Left renal cortex interstitium (tissue), 4 donors: ENCODE results near the gene ERGIC1. TPM values are rescaled to one million over a fixed set of nuclear protein-coding genes. Genes with fewer than 3 reads are reported as not detected.
"Not testable (repeated sequence)": the region's sequence is repeated elsewhere in the genome, so short reads cannot be mapped to it uniquely, and the experiment has no call there.

Experiments used
- DNase-seq, 4 donors: peaks; one replicate each; pipeline ENCODE4 v3.0.0-alpha.2; 2013; ENCODE audit warnings: low read depth in 4 of 4, low spot score in 2 of 4, missing footprints in 1 of 4
- polyA plus RNA-seq, 4 donors: library from polyadenylated mRNA; unstranded; fragments of 120-200 nt; gene quantifications; one replicate each; pipeline ENCODE4 v1.2.1, GENCODE V29; 2013; ENCODE audit not compliant: insufficient read length in 4 of 4

The ERGIC1 gene
- polyA plus RNA-seq, 4 donors = 110 to 125 (median 119) TPM

DNA sequence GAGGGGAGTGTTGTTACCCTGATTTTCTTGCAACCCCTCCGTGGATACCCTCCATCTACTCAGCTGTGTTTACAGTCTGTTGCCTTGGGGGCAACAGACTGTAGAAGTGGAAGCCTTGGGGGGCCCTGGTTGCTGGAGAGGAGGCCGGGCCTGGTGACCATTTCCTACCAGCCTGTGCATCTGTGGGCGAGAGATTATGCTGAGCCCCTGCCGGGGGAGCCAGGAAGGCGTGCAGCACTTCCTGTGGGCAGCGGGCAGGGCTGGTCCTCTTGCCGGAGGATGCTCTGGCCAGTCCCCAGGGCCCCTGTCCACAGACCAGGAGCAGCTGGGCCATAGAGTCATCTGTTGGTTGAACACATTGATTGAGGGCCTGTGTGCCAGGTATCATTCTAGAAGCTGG lies 11.1 kb downstream of the ERGIC1 start:
- no peak for DNase-seq

DNA sequence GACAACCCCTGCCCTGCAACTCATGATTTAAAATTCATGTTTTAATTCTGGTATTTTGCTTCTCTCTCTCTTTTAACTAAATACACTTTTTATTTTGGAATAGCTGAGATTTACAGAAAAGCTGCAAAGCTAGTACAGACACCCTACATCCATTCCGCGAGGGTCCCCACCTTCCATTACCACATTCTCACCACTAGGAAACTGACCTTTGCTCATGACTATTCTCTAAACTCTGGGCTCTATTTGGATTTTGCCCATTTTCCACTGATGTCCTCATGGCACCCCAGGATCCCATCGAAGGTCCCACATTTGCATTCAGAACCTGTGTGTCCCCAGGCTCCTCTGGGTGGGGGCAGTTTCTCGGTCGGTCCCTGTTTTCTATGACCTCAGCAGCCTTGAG lies 11.5 kb downstream of the ERGIC1 start:
- DNase-seq = no peak

DNA sequence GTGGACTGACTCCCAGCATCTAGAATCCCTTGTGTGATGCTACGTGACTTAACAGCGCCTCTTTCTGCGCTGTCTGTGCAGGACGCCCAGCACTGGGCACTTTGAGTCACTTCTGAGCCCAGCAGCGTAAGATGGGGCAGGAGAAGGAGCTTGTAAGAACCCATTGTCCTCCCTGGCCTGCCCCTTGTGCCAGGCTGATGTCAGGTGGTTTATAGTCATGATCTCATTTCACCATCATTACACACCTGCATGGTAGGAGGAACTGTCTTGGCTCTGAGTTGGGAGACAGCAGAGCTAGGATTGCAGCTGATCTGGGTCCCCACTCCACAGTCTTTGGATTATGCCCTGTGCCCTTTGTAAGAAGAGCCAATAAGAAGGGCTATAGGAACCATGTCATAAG lies 12.2 kb downstream of the ERGIC1 start:
- no peak for DNase-seq

DNA sequence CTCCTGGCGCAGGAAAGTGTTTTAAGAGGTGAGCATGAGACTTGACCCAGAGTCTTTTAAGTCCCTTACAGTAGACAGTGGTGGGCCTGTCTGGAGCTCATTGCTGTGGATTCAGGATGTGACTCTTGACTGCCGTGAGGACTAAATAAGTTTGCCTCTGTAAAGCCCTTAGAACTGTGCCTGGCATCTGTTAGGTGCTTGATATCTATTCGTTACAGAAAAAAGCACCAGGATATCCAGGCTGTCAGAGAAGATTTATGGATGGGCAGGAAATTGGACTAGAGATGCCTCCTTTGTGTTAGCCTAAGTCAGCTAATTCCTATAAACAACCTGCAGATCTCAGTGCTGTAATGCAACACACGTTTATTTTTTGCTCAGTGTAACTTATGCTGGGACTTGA lies 12.6 kb downstream of the ERGIC1 start:
- no peak for DNase-seq

DNA sequence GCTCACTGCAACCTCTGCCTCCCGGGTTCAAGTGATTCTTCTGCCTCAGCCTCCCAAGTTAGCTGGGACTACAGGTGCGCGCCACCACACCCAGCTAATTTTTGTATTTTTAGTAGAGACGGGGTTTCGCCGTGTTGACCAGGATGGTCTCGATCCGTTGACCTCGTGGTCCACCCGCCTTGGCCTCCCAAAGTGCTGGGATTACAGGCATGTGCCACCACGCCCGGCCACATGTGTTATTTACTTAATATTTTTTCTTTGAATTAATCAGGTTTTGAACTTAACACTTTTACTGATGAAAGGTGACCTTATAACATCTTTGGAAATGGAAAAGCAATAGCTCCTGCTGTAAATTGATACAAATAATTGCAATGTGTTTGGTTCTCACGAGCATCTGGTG lies 13.5 kb downstream of the ERGIC1 start:
- DNase-seq = not testable (repeated sequence)

DNA sequence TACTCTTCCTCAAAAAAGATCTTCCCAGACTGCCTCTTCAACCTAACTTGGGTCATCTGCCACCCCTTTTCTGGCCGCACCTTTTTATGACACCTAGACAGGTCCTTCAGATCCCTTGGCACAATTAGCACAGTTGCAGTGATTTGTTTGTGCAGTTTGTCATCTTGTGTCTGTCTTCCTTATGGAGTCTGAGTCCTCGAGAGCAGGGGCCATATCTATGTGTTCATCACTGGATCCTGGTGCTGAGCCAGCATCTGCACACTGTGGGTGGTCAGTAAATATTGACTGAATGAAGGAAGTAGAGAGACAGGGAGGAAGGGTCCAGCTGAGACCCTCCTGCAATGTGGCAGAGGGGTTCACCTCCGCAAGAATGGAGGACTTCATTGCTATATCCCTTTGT lies 14.4 kb downstream of the ERGIC1 start:
- no peak for DNase-seq

DNA sequence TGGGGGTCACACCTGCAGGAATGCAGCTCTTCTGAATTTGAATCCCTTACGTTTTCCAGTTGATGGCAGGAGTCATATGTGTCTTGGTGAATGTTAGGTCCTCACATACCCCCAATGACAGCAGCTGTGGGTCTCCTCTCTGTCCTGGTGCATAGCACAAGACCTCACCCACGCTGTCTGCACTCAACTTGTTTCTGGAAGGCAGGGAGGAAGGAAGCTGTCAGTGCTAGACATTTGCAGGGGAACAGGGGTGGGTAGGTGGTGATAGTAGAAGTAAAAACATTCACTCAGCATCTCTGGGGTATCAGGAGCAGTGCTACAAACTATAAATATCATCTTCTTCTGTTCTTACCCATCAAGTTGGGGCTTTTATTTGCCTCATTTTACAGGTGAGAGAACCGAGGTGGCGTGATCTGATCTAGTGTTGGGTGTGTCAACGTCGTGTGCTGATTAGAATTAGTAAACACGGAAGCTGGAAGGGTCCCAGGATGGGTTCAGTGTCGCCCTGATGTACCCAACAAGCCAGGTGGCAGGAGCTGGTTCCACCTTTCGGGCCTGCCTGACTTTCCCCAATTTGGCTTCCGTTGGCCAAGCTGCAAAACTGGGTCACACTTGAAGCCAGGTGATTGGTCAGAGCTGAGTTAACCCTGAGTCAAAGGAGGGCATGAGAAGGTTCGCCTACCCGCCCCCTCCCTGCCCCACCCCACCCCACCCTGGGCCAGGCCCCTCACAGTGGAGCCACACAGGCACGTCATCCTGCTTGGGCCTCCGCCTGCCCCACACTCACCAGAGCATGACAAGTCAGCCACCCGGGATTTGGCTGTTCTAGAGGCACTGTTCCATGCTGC lies 15.8 kb downstream of the ERGIC1 start:
- no peak for DNase-seq

DNA sequence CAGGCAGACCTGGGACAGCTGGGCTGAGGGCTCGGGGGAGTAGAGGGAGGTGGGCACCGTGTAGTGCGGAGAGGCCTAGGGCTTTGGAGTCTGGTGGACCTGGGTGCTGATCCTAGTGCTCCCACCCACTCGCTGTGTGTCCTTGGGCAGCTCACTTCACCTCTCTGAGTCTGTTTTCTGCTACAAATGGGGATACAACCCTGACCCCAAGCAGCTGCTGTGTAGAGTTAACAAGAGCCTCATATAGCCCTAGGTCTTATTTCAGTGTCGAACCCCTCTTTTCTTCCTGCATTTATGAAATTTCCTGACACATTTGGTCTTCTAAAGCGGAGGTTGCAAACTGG lies 16.4 kb downstream of the ERGIC1 start:
- DNase-seq = no peak

DNA sequence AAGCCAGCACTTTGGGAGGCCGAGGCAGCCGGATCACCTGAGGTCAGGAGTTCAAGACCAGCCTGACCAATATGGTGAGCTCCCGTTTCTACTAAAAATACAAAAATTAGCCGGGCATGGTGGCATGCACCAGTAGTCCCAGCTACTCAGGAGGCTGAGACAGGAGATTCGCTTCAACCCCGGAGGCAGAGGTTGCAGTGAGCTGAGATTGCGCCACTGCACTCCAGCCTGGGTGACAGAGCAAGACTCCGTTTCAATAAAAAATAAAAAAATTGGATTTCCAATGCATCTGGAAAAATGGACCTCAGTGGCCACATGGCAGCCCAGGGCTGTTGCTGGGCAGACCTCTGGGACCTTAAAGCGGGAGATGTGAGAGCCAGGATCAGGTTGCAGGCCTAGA lies 17.2 kb downstream of the ERGIC1 start:
- not testable (repeated sequence) for DNase-seq

DNA sequence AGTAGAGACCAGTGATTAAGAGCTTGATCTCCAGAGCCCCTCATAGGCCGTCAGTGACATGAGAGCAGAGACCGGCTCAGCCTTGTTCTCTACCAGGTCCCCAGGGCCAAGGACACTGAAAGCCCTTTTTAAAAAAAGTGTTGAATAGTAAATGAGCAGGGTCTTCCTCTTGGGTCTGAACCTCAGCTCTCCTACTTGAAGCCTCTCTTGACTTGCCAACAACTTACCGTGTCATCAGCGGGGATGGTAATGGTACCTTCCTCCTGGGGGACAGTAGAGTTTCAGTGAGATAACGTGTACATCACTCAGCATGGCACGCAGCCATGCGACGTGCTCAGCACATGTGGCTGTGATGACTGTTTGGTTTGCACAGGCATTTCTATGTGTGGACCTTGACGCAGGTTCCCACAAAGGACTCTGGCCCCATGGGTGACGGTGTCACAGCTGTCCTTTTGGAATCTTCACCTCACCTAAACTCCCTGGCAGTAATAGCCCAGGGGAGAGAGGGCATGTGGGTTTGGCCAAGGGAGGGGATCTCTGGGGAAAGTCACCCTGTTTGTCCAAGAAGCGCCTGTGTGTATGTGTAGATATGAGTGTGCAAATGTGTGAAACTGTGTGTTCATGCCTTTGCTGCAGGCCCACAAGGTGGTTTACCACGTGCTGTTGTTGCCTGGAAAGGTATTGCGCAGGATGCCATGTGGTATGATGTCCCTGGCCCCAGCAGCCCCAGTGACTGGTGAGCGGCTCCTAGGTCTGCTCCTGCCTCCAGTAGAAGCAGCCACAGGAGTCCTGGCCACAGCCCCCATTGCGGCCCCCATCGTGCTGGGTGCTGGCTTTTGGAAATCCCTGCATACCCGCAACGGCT lies 18.7 kb downstream of the ERGIC1 start:
- no peak for DNase-seq

DNA sequence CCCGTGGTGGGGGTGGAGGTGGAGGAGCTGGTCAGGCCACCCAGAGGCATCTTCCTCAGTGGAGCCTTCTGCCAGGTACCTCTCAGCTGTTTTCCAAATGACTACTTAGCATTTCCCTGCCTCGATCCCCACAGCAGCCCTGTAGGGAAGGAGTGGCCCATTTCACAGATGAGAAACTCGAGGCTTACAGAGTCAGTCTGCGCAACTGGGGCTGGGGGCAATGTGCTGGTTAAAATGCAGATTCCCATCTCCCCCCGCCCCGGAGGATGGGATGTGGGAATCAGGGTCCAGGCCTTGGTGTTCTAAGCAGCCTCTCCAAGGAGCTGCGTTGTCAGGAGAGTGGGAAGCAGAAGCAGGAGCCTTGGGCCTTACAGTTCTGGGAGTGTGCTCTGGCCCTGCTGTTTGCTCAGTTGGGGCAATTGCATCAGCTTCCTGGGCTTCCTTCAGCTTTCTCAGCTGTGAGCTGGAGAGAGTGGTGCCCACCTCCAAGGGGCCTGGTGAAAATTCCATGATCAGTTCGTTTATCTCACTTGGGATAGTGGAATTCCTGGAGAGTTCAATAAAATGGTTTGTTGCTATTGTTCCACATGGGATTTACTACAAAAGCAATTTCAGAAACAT lies 19.4 kb downstream of the ERGIC1 start:
- DNase-seq = no peak

DNA sequence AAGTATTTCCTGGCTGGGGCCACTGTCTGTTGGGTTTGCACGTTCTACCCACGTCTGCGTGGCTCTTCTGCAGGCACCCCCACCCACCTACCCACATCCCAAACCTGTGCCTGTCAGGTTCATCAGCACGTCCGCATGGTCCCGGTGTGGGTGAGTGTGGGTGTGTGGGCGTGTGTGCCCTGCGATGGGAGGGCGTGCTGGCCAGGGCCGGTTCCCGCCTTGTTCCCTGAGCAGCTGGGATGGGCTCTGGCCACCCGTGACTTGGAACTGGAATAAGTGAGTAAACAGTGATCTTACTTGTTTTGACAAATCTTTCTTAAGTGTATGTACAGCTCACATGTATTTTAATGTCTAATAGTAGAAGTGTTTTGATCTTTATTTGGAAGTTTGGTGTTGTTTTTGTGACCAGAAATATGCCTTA lies 20.4 kb downstream of the ERGIC1 start:
- DNase-seq = no peak

DNA sequence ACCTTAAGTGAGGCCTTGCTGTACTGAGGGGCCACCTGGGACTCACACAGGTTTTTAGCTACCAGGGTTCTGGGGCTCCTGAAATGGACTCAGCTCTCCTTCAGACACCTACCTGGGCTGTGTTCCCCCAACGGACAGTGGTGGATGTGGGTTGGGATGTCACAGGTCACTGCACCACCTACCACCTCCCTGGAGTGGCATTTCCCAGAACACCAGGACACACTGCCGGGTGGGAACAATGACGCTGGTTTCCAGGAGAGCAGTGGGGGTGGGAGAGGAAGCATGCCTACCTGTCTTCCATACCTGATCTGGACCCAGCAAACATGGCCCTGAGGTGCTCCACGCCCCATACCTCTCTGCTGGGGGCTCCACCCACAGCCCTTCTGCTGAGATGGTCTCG lies 20.9 kb downstream of the ERGIC1 start:
- no peak for DNase-seq

DNA sequence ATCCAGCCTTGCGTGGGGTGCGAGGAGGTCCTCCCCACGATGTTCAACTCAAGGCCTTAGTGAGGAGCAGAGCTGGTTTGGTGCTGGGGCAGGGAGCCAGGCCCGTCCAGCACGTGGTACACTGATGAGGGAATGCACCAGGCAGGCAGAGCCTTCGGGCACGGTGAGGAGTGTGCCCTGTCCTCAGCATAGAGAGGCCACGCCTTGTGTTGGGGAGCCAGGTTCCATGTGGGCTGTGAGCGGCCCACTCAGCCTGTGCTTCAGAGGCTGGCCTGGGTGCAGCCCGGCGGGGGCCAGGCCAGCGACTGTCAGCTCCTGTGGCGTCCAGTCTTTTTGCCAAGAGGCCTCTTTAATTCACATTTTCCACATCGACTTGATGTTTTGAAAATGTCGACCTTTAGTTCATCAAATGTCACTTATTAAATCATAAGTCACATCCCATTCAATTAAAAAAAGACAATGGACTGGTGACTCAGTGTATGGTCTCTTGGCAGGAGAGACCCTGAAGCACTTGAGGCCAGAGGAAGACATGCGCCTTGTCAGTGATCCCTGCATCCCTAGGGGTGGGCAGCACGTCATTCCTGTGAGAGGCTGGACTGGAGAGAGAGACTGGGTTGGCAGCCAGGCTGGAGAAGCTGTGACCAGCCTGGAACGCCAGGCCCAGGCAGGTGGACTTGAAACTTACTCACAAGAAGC lies 21.7 kb downstream of the ERGIC1 start:
- no peak for DNase-seq

DNA sequence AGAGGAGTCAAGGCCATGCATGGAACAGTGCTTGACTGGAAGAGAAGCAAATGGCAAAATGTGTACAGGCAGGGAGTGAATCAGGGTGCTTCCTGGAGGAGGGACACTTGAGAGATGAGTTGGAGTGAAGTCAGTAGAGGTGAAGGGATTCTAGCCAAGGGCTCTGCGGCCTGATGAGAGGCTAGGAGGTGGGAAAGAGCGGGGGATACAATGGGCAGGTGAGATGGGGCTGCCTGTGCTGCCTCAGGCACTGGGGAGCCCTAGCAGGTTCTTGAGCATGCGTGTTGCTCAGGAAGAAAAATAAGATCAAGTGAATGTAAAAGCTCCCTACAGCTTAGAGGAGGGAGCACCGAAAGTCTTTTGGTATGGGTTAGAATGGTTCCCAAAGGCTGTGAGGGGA lies 22.3 kb downstream of the ERGIC1 start:
- no peak for DNase-seq

DNA sequence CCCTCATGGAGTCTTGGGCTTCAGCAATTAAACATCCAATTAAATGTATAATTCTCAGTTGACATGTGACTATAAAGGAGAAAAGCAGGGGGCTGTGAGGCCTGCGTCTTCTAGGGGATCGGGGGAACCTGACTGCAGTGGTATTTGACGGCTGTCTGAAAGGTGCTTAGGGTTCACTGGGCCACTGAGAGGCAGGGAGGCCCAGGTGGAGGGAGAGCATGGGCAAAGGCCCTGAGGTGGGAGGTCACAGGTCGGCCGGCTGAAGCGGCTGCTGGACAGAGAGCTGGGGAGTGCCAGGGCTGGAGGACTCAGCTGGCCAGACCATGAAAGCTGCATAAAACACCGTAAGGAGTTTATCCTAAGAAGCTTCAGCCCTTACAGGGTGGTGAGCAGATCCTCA lies 23.9 kb downstream of the ERGIC1 start:
- no peak for DNase-seq

DNA sequence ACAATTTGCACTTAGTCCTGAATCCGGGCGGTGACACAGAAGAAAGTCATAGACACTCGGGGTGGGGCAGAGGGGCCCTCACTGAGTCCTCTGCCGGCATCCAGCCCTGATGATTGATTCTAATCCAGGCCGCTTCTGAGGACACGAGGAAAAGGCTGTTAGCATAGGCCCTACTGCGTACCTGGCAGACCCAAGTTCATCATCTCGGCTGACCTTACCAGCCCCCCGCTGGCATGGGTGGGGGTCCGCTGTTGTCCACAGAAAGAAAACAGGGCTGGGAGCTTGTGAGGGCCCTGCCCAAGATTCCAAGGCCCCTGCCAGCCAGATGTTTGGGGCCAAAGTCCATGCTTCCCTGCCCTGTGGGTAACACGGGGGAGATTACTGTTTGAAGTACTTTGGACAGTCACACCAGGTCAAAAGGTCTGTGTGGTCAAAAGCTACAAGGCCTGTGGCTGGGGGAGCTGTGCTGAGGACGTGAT lies 24.5 kb downstream of the ERGIC1 start:
- no peak for DNase-seq

DNA sequence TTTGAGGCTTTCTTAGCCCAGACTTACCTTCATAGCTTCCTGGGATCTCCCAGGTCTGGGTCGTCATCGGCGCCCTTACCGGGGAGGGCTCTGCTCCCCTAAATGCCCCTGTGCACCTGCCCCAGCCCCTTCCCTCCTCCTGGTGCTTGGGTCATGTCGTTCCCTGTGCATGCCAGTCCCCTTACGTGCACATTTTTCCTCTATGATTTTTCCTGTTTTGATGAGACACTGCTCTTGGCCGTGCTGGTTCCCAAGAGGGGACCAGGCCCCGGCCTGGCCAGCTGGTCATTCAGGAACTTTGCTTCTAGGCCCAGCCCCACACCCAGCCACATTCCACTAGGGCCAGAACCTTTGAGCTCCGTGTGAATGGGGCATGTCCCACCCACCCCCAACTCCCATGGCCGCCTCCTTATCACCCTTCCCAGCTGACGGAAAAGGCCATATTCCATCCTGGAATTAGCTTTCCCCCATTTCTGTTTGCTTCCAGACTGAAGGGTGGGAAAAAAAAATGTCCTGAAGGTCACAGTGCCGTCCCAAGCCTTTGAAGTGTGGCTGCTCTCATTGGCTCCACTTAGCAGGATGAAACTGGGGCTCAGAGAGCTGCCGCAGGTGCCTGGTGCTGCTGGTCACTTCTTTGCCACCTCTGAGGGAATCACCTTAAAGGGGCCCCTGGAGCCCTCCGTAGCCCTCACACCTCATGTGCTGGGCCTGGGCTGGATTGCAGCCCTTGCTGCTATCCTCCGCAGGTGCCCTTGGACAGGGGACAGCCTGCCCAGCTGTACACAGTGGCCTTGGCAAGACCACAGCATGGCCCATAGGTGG lies 25.1 kb downstream of the ERGIC1 start:
- DNase-seq = no peak

DNA sequence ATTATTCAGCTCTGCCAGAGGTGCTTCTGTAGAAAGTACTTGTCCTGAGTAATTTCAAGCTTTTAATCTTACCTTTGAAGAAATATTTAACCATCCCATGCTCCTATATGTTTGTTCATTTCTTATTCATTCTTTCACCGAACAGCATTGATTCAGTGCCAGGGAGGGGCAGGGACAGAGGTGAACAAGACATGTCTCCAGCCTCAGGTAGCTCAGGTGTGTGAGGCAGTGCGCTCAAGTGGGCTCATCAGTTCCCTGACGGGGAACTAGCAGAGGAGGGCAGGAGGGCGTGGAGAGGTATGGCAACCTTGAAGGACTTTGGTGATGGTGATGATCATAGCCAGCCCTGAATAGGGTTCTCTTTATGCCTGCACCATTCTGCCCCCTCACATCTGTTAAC lies 25.9 kb downstream of the ERGIC1 start:
- DNase-seq = no peak
